HG03442 (cell line): ENCODE data around the gene HOXA5.

ENCODE experiments used
- ATAC-seq: cut with Tn5 transposase; IDR thresholded peaks from one replicate; pipeline ENCODE4 v1.9.1; 2021; ENCODE audit warnings: mild to moderate bottlenecking, moderate library complexity; ENCODE audit not compliant: unreplicated experiment

The HOXA5 gene

DNA sequence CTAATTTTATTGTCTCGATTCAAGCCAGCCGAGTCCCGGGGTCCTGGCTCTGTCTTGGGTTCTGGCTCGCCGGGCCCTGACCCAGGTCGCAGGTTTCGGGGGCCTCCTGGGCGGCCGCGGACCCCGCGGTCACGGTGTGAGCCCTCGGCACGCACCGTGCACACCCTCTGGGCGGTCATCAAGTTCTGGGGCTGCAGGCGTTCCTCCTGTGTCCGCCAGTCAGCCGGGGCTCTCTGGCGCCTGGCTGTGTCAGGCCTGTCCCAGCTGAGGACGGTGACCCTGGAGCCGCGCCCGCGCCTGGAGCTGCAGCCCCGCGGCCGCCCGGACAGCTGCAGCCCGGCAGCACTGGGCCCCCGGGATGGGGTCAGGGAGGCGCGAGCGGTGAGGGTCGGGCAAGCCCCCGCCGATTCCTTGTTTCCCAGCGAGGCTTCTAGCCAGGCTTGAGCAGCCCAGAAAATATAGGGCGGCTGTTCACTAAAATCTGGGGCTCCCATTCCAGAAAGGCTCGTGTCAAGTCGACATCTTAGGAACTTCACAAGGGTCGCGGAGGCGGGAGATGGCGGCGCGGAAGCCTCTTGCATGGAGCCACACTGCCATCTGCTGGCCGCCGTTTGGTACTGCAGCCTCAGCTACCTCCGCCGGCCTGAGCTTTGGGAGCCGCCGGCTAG lies 17.2 kb upstream of the HOXA5 start:
- ATAC-seq = peak; percentile 69

DNA sequence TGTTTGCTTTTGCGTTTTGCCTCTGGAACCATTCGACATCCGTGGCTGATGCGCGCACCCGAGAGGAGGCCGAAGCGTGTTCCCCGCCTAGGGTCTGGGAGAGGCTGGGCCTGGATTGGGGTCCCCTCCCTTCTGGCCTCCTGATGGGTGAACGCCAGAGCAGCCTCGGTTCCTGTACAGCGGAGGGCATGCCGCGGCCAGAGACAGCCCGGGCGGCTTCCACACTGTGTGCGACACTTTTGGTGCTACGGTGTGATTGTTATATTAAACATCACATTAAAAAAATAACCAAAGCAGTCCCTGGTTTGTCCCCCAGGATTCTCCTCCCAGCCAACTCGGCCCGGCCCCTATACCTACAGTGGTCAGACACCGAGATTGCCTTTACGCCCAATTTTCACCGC lies 16.7 kb upstream of the HOXA5 start:
- ATAC-seq = no peak

DNA sequence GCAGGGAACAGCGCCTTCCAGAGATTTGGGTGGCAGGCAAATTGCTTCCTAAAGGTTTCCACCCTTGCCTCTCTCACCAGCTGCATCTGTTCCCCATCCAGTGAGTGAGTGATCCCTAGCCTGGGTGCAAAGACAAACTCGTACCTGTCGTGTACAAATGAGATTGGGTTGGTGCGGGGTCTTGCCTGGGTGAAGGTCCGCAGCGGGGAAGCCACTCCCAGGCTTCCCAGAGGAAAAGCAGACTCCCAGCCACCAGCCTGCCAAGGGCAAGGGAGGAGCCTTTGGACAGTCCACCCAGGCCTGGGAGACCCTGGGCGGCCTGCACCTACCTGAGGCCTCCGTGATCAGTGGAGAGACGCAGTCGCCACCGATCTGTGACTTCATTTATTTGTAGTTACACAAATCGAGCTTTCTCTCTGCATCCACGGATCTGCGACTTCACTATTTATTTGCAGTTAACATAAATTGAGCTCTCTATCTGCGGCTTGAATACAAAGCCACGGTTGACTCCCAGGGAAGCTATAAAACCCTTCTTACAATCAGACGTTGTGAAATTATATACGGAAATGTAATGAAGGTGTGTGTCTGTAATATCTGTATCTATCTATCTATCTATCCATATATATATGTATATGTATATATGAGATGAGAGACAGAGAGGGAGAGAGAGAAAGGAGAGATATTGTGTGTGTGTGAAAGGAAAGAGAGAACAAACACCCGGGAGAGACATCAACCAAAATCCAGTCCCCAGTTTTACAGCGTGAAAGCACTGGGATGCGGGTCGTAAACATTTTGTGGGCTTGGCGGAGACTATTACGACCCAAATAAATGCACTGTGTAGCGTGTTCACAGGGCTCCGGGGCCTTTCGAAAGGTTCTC lies 16.0 kb upstream of the HOXA5 start:
- ATAC-seq = no peak

DNA sequence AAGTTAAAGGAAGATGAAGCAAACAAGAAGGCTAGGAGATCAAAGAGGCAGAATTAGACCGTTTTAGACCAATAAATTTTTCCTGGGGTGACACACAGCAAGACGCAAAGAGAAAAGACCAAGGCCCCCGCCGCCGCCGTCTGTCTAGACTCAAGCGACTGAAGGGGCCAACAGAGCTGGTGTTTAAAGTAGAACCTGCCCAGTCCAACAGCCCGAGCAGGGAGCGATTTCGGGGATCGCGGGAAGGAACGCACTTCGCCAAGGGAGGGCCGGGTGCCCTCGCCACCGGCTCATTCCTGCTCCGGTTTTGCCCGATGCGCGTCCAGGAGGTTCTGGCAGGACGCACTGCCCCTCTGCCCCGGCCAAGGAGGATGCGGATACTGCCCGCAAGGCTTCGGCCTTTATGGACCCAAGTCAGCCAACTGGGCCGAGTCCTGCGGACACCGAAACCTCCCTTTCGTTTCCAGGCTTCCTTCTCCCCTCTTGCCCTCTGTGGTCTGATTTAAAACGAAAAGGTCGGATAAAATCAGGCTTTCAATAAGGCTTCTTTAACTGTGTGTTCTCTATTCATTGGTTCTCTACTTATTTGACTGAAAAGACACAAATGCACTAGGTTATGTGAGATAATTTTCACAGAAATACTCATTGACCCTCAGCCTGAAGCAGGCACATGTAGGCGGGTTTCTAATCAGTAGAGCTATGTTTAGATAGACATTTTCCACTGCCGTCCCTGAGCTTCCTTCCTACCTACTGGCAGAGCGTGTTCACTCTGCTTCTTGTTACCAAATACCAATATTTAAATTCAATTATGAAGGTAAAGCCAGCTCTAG lies 15.2 kb upstream of the HOXA5 start:
- no peak for ATAC-seq

DNA sequence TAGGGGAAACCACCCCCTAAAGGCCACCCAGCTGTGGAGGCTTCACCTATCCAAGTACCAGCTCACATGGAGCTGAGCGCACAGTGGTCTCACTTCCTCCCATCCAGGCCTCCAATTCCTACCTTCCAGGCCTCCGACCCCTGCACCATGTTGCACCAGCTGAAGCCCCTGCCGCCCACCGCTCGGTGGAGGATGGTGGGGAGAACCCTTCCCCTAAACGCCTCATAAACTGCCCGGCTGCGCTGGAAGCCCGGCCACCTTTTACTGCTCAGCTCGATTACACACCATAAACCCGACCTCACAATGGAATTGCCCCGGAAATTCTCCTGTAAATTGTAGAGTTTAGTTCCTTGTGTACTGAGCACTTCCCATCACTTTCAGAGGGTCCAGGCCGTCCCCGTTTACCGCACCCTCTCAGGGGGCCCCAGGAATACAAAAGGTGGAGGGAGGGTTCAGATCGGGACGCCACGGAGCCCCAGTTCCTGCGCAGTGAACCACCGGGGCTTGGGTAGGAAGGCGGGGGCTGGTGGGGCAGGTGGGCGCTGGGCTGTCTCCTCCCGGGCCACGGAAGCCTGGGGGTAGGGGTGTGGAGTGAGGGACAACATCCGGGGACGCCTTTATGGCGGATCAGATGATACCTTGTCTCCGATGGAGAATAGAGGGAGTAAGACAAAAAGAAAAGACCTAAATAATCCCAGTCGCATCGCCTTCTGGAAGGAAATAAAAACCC lies 14.4 kb upstream of the HOXA5 start:
- ATAC-seq = no peak

DNA sequence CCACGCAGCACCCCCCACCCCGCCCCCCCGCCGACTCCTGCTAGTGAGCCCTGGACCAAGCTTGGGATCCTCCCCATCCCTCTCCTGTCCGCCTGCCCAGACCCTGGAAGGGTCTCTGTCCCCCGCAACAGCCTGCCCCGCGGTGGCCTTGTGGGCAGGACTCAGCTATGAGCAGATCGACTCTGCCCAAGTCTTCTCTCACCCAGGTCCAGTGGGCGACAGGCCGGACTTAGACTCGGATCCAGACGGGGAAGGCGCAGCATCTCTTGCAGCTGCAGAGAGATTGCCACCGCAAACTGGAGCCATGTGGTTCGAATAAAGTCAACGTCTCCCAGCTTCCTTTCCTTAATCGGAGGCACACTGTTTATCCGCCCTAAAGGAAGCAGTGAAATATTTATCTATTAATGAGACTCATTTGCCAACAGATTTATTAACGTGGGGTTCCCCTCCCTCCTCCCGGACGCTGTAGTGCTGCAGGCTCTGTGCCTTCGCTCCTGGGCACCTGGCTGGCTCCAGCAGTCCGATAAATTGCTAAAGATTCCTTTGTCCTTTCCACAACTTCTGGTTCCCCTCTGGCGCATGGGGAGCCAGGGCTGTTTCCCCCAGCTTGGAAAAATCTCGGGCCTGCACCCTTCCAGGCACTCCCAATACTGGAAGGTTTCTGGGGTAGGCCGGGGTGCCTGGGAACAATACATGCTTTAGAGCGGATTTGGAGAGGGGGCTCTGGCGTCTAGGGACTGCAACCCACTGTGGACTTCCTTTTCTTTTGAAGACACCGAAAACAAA lies 13.6 kb upstream of the HOXA5 start:
- ATAC-seq = no peak

DNA sequence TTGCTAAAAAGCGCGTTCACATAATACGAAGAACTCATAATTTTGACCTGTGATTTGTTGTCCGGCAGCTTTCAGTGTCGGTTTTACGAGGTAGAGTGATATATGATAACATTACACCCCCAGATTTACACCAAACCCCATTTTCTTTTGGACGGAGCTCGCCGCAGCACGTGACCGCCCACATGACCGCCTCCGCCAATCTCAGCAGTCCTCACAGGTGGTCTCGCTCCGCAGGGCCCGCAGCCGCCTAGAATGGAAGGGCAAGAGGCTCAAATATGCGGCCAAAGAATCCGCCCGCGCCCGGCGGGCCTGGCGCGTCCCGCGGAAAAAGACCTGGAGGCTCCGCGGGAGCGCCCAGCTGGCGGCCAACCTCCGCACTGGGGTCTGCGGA lies 13.0 kb upstream of the HOXA5 start, which contains the start of gene HOXA7:
Gene HOXA7, minus strand, starts transcription at position 168 of the 391 bp plus-strand sequence. Its CDS starts 130 bp downstream, at position 38.
- no peak for ATAC-seq

DNA sequence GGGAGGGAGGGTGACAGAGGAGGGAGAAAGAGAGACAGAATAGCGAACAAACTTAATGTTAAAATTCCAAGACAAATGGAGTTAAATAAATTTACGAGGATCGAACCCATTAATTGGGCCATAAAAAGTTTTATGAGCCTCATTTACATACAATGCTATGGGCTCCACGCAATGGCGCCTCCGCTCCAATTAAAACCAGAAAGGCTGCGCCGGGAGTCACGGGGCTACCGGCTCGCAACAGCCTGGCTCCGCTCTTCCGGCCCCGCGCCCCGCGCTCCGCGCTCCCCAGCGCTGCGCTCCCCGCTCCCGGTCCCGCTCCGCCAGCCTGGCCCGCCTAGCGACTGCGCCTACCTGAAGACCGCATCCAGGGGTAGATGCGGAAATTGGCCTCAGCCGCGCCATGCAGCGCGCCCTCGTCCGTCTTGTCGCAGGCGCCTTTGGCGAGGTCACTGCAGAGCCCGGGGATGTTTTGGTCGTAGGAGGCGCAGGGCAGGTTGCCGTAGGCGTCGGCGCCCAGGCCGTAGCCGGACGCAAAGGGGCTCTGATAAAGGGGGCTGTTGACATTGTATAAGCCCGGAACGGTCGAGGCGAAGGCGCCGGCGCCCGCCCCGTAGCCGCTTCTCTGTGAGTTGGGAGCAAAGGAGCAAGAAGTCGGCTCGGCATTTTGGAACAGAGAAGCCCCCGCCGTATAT lies 12.5 kb upstream of the HOXA5 start:
- ATAC-seq = no peak

DNA sequence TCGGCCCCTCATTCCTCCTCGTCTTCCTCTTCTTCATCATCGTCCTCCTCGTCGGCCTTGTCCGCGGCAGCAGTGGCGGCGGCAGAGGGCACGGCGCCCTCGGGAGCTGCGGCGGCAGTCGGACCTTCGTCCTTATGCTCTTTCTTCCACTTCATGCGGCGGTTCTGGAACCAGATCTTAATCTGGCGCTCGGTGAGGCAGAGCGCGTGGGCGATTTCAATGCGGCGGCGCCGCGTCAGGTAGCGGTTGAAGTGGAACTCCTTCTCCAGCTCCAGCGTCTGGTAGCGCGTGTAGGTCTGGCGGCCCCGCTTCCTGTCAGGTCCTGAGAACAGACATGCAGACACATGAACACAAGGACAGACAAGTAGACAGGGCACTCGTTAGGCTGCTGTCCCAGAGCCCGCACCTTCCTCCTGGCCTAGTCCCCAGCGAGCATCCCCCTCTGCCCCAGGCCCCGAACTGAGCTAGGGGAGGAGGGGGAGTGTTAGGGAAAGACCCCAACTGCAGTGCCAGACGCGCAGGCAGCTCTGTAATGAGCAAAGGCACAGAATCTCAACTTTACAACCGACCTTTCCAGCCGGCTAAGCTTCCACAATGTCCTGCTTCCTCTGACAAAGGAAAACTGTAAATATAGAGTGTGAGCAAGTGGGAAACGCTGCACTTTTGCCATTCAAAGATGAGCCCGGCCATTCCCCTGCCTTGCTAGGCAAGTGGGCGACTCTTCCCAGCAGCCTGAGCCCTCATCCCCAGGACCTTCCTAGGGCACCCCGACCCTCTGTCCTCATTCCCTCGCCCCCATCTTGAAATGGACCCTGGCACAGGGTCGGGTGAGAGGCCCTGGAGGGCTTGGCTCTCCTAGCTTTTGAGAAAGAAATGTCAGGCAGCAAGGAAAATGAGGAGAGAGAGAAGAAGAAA lies 11.7 kb upstream of the HOXA5 start:
- no peak for ATAC-seq

DNA sequence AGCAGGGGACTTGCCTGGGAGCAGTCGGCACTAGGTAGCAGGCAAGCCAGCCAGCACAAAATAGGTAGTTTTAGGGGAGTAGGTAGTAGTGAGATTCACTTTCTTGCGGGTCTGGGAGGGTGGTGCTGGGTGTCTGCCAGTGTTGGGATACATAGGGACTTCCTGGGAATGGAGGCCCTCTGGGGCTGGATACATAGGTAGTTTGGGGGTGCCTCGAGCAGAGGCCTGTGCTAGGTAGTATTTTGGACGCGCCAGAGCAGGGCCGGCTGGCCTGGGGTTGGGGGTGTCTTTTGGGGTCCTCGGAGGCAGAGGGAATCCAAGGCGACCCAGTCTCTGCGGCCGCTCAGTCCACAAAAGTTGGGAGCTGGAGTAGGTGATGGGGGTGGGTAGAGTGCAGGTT lies 10.9 kb upstream of the HOXA5 start:
- ATAC-seq = no peak

DNA sequence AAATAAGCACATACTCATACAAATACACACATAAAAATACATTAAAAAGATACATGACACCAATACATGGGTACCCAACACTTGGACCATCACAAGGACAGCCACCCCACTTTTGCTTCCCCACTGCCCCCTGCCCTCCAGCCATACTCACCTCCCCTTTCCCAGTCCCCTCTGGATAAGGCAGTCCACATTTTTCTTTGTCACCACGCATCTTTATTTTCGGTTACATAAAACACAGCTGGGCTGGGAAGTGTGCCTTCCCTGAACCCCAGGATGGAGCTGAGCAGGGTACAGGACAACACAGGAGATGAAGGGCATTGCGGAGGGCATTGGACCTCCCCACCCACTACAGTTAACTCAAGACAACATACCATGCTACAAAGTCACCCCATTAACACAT lies 10.0 kb upstream of the HOXA5 start:
- no peak for ATAC-seq

DNA sequence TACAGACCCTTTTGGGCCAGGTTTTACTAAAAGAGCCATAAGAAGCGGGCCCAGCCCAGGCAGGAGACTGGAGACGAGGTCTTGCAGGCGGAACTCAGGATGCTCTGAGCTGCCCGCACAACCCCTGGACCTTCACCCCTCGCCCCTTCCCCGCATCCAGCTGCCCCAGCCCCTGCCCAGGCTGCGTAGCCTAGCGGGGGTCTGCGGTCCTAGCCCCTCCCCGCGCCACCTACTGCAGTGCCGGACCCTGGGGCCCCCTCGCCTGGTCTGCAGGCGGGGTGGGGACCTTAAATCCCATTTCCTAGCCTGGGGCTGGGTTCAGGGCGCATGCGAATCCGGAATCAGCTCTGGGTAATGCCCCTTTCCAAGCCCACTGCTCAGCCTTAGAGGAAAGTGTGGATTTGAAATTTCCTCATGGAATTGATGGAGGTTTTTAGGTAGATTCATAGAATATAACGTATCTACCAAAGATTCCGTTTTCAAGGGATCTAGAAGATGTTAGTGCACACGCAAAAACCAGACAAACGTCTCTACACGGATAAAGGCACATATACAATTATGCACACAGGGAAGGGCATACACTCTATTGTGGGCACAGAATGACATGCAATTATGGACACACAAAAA lies 9.4 kb upstream of the HOXA5 start:
- no peak for ATAC-seq

DNA sequence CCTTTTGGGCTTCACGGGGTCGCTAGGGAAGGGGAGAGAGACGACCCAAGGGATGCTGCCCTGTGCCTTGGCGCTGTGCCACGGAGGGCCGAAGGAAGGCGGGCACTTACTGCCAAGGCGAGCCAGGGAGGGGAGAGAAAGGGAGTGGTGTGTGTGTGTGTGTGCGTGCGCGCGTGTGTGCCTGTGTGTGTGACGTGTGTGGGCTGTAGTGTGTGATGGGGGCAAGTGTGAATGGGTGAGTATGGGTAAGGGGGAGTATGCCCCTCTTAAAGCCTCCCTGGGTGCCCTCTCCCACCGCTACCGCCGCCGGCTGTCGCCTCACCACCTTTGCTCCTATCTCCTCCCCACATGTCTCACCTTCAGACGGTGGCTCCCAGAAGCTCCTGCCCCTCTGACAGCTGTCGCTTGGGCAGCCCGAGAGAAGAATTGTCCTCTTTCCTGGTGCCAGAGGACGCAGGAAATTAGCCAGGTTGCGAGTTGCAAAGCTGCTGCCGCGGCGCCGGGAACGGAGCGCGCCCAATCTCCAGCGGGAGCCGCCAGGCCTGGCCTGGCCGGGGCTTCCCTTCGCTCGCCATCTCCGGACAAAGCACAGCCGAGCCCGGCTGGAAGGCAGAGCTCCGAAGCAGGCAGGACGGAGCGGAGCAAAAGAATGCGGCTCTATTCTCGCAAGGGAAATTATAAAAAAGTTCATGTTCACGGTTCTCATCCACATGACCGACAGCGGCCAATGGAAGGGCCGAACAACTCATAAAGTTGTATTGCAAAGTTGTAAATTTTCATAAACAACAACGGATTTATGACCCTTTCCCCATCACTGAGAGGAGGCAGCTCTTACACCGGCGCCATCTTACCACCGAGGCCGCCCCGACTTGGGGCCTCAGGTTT lies 8.7 kb upstream of the HOXA5 start, which contains the start of gene HOXA3:
Gene HOXA3, minus strand, starts transcription at position 653 of the 885 bp plus-strand sequence. CDS start 41,943 bp downstream, outside the sequence.
- no peak for ATAC-seq

DNA sequence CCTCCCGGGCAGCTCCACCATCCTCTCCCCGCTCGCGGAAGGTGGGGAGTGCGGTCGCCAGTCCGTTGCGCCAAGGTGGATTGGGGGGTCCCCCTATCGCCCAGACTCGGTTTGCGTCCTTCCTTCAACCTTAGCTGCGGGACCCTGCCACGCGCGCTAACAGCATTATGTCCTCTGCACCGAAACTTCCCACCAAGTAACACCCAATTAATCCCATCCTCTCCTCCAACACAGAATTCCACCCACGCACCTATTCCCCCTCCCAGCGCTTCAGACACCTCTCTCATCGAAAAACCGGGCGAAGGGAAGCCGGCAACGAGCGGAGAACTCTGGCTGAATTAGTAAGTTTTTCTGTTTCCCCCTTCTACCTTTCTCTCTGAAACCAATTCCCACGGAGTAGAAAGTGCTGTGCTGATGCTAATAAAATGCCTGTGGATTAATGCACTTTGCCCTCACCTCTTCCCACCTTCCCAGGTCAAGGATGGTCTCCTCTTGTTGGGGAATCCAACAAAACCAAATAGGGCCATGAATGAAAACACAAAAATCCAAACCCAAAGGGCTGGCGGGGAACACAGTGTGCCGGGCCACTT lies 8.0 kb upstream of the HOXA5 start:
- no peak for ATAC-seq

DNA sequence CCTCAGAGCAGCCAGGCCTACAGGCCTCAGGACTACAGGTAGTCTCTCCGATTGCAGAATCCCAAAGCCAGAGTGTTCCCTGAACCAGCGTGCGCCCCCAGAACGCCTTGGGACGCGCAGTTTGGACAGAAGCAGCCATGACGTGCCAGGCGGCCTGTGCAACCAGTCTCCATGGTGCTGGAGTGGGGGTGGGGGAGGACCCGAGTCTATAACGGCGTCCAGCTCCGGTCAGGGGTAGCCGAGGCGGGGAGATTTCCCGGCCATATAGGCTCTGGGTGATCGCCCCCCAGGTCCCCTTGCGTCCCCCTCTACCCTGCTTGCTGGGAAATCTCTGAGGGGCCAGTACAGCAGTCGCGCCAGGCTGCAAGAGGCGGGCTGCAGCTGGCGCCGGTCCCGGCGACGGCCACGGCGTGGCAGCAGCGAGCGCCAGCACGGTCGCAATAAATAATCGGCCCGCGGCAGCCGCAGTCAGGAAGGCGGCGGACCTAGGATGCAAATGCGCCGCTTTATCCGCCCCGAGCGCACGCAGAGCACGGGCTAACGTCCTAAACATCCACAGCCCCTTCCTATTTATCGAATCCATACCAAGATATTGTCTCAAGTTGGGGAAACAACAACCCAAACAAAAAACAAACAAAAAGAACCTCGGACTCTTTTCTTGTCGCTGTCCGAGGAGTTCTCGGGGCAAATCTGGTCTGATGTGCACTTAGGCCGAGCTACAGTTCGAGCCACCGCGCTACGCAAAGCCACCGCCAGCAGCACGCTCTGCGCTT lies 7.3 kb upstream of the HOXA5 start:
- ATAC-seq = peak; percentile 81
